Right lobe of liver (tissue), 6 donors: ENCODE results near the gene PPM1N. TPM values are rescaled to one million over a fixed set of nuclear protein-coding genes. Genes with fewer than 3 reads are reported as not detected.

ENCODE experiments used
- ATAC-seq, 4 donors: fragments of 200-7000 bp; cut with Tn5 transposase; one replicate each; pipeline ENCODE4 v1.9.1; 2020; ENCODE audit warnings: mild to moderate bottlenecking in 4 of 4, moderate library complexity in 4 of 4
- DNase-seq, 3 donors: peaks; one replicate each; pipeline ENCODE4 v3.0.0-alpha.2; 2020
- H3K27ac ChIP-seq, 3 donors: fragments of 200-600 bp; one replicate each; pipeline ENCODE4 v1.8.0; 2022
- H3K27me3 ChIP-seq, 2 donors: fragments of 200-600 bp; one replicate each; pipeline ENCODE4 v1.8.0; 2022
- H3K36me3 ChIP-seq, 4 donors: fragments of 200-600 bp; sonication (generic) in 1 of 4; one replicate each; pipeline versions ENCODE4 v1.5.1 to v1.8.0; 2017 to 2022; ENCODE audit warnings: control low read depth in 1 of 4
- H3K4me1 ChIP-seq, 4 donors: fragments of 200-600 bp; sonication (generic) in 1 of 4; one replicate each; pipeline versions ENCODE4 v1.5.1 to v1.8.0; 2017 to 2022; ENCODE audit warnings: control low read depth in 1 of 4
- H3K4me3 ChIP-seq, 3 donors: fragments of 200-600 bp; one replicate each; pipeline ENCODE4 v1.8.0; 2022
- H3K9me3 ChIP-seq, 4 donors: fragments of 200-600 bp; sonication (generic) in 1 of 4; one replicate each; pipeline versions ENCODE4 v1.5.1 to v1.8.0; 2017 to 2022; ENCODE audit warnings: control low read depth in 1 of 4
- POLR2A ChIP-seq: fragments of 450-650 bp; IDR thresholded peaks from one replicate; pipeline ENCODE4 v1.6.1; 2017; ENCODE audit warnings: antibody characterized with exemption, mild to moderate bottlenecking
- WGBS: methylation state at CpG from one replicate; pipeline ENCODE4 v1.1.6; 2018; ENCODE audit warnings: low coverage, low lambda C conversion rate; ENCODE audit not compliant: insufficient coverage; ENCODE audit errors: missing lambda C conversion rate; 5-methylcytosine and 5-hydroxymethylcytosine counted together
- intact Hi-C, 2 donors: fragments of 100-400 bp; cut with DNase I; formaldehyde crosslinking; loops; one replicate each; pipeline versions ENCODE4 v1.11.2 to v1.14.1; 2022
- total RNA-seq, 6 experiments: library from RNA; depleted of rRNA in 2 of 6; stranded (reverse); fragments of >200 nt in 2 of 6; fragmentation: NEBNext Ultra II Directional in 3 of 6; extraction: Animal tissue kit (Norgen Biotek cat#: 25700) in 3 of 6; gene quantifications; one replicate each; pipeline versions ENCODE4 v1.1.0 to v1.2.4, GENCODE V29; 2016 to 2023
- TF ChIP-seq, protein P1 (sequence below), 4 donors: fragments of 200-600 bp in 3 of 4; fragments of 450-650 bp in 1 of 4; IDR thresholded peaks; one replicate each; pipeline versions ENCODE4 v1.5.1 to v1.8.0; 2016 to 2022; ENCODE audit warnings: antibody characterized with exemption in 4 of 4, mild to moderate bottlenecking in 2 of 4
- donor health status: DM: no; HTN: yes; CAD: no.
- donor health status: DM: no; HTN: no; CAD: no.
- donor health status: DM: no; HTN: no; CAD: no.
- donor health status: DM: no; HTN: yes; CAD: no.
- donor health status: DM: no; HTN: yes; CAD: no.

The PPM1N gene
- total RNA-seq, 6 experiments from 2014 or later: 0.32 to 2.0 (median 0.51) TPM; not detected in 1

DNA sequence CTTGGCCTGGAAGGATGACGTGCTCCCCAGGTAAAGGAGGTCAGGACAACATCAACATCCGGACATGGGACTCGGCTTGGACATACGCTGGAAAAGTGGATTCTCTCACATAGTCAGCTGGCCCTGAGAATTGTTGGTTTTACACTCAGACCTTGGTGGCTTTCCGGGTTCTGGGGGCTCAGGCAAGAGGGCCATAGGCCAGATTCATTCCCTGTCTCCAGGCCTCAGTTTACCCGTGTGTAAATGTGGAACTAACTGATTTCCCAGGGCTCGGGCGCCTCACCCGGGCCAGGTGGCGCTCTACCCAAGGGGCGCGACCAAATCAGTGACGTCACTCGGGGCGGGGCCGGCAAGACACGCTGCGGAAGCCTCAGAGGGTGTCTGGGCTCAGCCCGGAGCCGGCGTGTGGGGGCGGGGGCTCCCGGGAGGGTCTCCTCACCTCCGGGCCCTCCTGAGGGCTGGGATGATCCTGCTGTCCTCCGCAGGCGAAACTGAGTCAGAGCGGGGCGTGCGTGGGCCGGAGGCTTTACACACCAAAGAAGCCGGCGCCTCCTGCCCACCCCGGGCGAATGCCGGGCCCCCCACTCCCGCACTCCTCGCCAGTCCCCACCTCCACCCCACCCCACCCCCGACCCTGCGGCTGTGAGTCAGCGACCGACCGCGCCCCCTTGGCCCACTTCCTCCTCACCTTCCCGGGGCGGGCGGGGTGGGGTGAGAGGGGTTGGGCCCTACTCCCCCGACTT lies 8.2 kb downstream of the PPM1N start:
- intact Hi-C loops: no loop called here
- WGBS: 0% methylated on average over 6 of the region's 47 CpGs

DNA sequence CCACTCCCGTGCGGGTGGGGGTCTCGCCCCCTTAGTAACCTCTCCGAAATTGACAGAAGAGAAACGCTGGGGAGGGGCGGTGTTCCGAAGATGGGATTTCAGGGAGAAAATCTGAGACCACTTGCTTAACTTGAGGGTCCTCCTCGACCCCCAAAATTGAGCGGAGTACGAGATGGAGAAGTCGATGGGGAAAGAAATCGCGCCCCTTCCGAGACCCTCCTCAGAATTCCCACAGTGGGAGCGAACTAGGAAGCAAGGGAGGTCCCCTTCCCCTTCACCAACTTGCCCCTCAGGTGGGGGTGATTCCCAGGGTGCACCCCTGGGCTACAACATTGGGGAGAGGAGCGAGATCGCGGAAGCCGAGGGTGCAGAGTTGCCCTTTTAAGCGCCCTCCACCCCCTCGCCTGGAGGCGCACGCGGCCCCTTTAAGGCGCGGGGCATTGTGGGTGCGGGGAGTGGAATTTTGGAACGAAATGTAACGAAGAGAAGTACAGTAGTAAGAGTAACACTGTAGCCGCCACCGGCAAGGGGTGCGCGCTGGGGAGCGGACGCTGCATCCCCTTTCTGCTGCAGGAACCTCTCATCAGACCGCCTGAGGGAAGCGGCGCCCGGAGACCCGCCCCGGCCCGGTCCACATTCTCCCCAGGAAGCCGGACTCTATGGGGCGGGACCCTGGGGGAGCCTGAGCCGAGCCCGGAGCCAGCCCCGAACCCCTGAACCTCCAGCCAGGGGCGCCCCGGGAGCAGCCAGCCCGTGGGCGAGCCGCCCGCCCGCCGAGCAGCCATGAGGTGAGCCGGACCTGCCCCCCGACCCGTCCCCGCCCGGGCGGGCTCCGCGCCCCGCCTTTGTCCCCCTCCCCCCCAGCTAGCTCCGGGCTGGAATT lies 9.0 kb downstream of the PPM1N start, which contains the start of gene VASP:
TSS of gene VASP (plus strand) at position 491 of the 883 bp plus-strand sequence. CDS start at position 784, 293 bp downstream.
- Histone ChIP-seq H3K4me1 (peaks cover 0 to 15% (median 7%) of the 10 kb centered on the region in 4 donors), H3K27ac (peak within 1 kb of the TSS; percentile 85 to 92 (median 90)), H3K4me3 (peak within 1 kb of the TSS; percentile 99 to 100 (median 100)), H3K9me3 (no peaks in the 10 kb centered on the region), H3K27me3 (no peaks in the 10 kb centered on the region), H3K36me3 (no peaks in the 10 kb centered on the region)
- peak; percentile 98 for TF ChIP-seq POLR2A
- TF ChIP-seq, protein P1, sequence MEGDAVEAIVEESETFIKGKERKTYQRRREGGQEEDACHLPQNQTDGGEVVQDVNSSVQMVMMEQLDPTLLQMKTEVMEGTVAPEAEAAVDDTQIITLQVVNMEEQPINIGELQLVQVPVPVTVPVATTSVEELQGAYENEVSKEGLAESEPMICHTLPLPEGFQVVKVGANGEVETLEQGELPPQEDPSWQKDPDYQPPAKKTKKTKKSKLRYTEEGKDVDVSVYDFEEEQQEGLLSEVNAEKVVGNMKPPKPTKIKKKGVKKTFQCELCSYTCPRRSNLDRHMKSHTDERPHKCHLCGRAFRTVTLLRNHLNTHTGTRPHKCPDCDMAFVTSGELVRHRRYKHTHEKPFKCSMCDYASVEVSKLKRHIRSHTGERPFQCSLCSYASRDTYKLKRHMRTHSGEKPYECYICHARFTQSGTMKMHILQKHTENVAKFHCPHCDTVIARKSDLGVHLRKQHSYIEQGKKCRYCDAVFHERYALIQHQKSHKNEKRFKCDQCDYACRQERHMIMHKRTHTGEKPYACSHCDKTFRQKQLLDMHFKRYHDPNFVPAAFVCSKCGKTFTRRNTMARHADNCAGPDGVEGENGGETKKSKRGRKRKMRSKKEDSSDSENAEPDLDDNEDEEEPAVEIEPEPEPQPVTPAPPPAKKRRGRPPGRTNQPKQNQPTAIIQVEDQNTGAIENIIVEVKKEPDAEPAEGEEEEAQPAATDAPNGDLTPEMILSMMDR (IDR thresholded peaks at IDR 0.05): peak in 1 of 4 donors; percentile 3
- intact Hi-C loops: no loop called here
- peak; percentile 90 to 94 (median 91) for DNase-seq
- ATAC-seq: peak; percentile 61 to 72 (median 70)
- 1% methylated on average over 27 of the region's 65 CpGs for WGBS

More for the DNA sequence above, 8.2 kb downstream of the PPM1N start:
- Histone ChIP-seq H3K4me3 (peak overlapping the region; percentile 99 to 100 (median 100)), H3K36me3 (no peaks in the 10 kb centered on the region), H3K4me1 (peaks cover 0 to 15% (median 7%) of the 10 kb centered on the region in 4 donors), H3K27me3 (no peaks in the 10 kb centered on the region), H3K27ac (peak overlapping the region; percentile 85 to 92 (median 90)), H3K9me3 (no peaks in the 10 kb centered on the region)
- DNase-seq (peak; percentile 98), ATAC-seq (peak; percentile 79 to 85 (median 84))
- TF ChIP-seq POLR2A: peak; percentile 88
- TF ChIP-seq, protein P1 (IDR thresholded peaks at IDR 0.05): peak; percentile 19 to 60 (median 48)

DNA sequence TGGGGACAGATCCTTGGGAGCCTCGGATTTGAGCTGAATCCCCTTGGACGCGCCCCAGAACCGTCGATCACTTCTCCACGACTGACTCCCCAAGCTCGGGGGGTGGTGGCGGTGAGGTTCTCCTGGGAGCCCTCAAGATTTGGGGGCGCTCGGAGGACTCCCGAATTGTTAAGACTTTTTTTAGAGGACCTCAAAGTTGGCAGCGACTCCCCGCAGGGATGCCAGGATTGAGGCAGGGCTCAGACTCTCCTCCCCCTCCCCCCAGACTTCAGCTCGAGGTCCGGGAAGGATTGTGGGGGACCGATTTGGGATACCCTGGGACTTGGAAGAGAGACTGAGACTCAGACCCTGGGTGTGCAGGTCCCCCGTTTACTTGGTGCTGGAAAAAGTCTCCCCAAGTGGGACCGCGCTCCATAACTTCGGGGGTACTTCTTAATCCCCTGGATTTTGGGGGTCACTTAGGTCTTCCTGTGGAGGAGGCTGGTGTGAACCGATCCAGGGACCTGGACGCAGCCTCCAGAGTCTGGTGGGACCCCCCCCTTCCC lies 9.7 kb downstream of the PPM1N start:
- WGBS: 5% methylated on average over 3 of the region's 22 CpGs
- Histone ChIP-seq H3K27ac (peak overlapping the region; percentile 85 to 92 (median 90)), H3K27me3 (no peaks in the 10 kb centered on the region), H3K9me3 (no peaks in the 10 kb centered on the region), H3K4me1 (peaks cover 0 to 15% (median 7%) of the 10 kb centered on the region in 4 donors), H3K4me3 (peak overlapping the region; percentile 99 to 100 (median 100)), H3K36me3 (no peaks in the 10 kb centered on the region)
- TF ChIP-seq, protein P1 (IDR thresholded peaks at IDR 0.05): no peak
- no peak for TF ChIP-seq POLR2A
- intact Hi-C loops: no loop called here
- DNase-seq (peak in 1 of 3 donors; percentile 69), ATAC-seq (no peak)

DNA sequence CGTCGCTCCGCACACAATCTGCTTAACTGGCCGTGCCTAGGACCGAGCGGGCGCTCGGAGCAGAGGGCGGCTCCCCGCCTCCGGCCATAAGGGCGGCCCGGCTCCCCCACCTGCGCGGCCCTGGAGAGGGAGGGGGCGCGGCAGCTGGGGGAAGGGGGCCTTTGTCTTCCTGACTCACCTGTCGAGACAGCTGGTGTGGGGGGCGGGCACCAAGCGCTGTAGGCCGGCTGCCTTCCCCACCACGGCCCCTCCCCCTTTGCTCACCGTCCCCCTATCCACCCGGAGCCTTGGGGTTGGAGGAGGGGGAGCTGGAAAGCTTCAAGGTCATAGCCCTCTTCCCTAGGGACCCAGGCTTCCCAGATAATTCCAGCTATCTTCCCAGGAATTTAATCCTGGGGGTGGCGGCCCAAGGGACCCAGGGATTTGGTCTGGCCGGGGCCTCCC lies 10.2 kb downstream of the PPM1N start:
- intact Hi-C loops: no loop called here
- WGBS: 0% methylated on average over 1 of the region's 26 CpGs
- ATAC-seq: peak in 3 of 4 donors; percentile 2 to 5 (median 3)
- peak in 2 of 3 donors; percentile 72 to 75 for DNase-seq
- peak overlapping the region; percentile 99 to 100 (median 100) for H3K4me3 ChIP-seq
- H3K4me1 ChIP-seq: peaks cover 0 to 15% (median 7%) of the 10 kb centered on the region in 4 donors
- no peaks in the 10 kb centered on the region for H3K27me3 ChIP-seq
- no peak for TF ChIP-seq POLR2A
- TF ChIP-seq, protein P1 (IDR thresholded peaks at IDR 0.05): no peak
- H3K27ac ChIP-seq: peak overlapping the region; percentile 85 to 92 (median 90)
- H3K9me3 ChIP-seq: no peaks in the 10 kb centered on the region
- no peaks in the 10 kb centered on the region for H3K36me3 ChIP-seq
